Inferior parietal cortex (tissue), 1 donor: ENCODE results near the gene TRIM54.

ENCODE experiments used
- DNase-seq: peaks from one replicate; pipeline ENCODE4 v3.0.0-alpha.2; 2016; ENCODE audit errors: extremely low spot score

Gene TRIM54

DNA sequence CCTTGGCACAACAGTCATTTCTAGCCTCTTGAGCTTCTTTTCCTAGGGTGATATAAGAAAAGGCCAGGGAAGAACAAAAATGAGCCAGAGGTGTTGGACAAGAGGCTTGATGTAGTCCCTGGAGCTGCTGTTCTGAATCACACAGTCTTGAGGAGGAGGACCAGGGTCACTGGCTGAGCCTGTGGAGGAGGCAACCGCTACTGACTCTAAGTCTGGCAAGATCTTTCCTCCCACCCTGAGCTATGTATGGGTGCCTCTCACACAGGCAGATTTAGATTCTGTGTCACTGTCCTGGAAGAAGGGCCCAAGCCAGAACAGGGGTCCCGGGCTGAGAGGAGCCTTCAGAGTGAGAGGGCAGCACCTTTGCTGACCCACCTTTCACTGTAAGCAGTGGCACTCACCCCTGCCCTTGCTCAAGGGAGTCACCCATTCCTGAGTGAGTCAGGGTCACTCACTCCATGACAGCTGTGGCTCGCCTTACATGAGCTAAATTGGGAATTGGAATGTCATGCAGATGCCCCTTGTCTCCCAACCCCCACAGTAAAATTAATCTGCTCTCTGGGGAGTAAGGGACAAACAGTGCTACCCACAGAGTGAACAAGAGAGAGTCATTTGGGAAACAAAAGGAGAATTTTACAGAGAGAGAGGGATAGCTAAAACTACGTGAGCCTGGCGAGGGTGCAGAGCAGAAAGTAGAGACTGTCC, at the start of gene TRIM54:
TSS of gene TRIM54 (plus strand) at position 575 of the 705 bp plus-strand sequence. CDS start 303 bp downstream, outside the sequence.
- DNase-seq, result no peak

DNA sequence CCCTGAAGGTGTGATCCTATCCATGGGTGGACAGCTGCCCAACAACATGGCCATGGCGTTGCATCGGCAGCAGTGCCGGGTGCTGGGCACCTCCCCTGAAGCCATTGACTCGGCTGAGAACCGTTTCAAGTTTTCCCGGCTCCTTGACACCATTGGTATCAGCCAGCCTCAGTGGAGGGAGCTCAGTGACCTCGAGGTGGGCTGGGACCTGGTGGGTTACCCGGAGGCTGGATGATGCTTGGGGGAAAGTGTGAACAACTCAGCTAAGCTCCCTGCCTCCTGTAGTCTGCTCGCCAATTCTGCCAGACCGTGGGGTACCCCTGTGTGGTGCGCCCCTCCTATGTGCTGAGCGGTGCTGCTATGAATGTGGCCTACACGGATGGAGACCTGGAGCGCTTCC, 48.9 kb upstream of the TRIM54 start:
- no peak for DNase-seq

DNA sequence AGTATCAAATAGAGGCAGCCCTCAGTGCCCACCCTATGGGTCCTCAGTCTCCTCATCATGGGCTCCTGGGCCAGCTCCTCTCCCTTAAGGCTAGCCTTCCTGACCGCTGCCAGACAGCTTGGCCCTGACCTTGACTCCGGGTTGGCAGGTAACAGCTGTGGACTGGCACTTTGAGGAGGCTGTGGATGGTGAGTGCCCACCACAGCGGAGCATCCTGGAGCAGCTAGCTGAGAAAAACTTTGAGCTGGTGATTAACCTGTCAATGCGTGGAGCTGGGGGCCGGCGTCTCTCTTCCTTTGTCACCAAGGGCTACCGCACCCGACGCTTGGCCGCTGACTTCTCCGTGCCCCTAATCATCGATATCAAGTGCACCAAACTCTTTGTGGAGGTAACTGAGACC, 46.1 kb upstream of the TRIM54 start:
- DNase-seq, result no peak

- no peak for DNase-seq
These were observed 45.6 kb upstream of the TRIM54 start for GRCh38 chr2:27236626-27237025.

GRCh38 chr2:27237341-27237945, 44.8 kb upstream of the TRIM54 start:
- no peak for DNase-seq

DNA sequence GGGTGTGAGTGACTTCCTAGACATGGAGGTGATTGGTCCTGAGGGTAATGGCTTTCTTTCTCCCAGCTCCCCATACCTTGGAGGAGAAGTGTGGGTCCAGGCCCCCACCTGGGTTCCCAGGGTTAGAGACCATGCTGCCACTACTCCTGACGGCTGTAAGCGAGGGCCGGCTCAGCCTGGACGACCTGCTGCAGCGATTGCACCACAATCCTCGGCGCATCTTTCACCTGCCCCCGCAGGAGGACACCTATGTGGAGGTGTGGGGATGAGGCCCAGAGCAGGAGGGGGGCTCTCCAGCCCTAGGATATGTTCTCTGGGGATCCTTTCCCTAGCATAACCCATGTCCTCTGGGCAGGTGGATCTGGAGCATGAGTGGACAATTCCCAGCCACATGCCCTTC, 43.3 kb upstream of the TRIM54 start:
- DNase-seq, result no peak

DNA sequence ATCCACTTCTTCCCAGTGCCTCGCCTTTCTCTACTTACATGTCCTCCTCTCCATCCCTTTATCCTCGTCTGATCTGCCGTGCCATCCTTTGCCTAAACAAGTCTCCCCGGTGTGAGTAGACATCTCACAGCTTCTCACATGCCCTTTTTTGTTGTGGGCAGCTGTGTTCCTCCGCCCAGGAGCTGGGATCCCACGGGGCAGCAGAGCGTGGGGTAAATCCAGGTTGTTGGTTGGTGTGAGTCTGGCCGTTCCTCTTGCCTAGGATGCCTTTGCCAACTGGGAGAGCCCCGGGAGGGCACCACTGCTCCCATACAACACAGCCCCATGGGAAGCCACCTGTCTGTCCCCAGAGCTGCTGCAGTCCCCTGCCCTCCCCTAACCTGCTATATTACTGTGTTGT, 41.8 kb upstream of the TRIM54 start:
- DNase-seq, result no peak

GRCh38 chr2:27241761-27242613, 40.2 kb upstream of the TRIM54 start:
- no peak for DNase-seq

GRCh38 chr2:27242614-27242951, 39.6 kb upstream of the TRIM54 start:
- no peak for DNase-seq

GRCh38 chr2:27243391-27244130, 38.7 kb upstream of the TRIM54 start:
- DNase-seq, result no peak

DNA sequence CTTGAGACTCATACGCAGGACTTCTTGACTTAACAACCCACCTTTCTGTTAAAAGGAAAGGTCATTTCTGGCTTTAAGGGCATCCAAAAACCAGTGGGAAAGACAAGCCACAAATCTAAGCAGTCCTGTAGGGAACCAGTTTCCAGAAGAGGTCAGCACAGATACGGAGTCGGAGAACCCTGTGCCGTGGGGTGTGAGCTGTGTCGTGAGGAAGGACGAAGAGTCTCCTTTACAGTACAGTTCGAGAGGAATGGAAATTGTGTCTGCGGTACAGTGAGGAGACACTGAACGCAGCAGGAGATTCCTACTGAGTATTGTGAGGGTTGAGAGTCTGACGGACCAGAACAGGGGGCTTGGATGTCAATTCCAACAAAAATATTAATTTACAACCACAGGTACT, 37.1 kb upstream of the TRIM54 start:
- DNase-seq, result no peak

GRCh38 chr2:27245626-27246025, 36.6 kb upstream of the TRIM54 start:
- no peak for DNase-seq

DNA sequence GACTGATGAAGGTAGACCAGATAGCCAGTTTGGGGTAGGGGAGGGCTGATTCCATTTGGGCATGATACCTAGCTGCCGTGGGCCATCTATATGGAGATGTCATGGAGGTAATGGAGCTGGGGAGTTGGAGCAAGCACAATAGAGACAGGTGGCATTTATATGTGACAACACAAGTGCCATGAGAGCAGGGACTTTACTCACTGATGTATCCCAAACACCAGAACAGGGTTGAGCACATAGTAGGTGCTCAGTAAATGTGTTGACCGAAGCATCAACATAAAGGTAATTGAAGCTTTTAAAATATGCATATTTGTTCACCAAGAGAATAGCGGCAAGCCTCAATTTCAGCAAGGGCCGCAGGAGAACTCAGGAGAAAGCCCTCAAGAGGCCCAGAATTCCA, 34.3 kb upstream of the TRIM54 start:
- DNase-seq, result no peak

GRCh38 chr2:27249159-27249890, 32.9 kb upstream of the TRIM54 start:
- DNase-seq, result no peak

DNA sequence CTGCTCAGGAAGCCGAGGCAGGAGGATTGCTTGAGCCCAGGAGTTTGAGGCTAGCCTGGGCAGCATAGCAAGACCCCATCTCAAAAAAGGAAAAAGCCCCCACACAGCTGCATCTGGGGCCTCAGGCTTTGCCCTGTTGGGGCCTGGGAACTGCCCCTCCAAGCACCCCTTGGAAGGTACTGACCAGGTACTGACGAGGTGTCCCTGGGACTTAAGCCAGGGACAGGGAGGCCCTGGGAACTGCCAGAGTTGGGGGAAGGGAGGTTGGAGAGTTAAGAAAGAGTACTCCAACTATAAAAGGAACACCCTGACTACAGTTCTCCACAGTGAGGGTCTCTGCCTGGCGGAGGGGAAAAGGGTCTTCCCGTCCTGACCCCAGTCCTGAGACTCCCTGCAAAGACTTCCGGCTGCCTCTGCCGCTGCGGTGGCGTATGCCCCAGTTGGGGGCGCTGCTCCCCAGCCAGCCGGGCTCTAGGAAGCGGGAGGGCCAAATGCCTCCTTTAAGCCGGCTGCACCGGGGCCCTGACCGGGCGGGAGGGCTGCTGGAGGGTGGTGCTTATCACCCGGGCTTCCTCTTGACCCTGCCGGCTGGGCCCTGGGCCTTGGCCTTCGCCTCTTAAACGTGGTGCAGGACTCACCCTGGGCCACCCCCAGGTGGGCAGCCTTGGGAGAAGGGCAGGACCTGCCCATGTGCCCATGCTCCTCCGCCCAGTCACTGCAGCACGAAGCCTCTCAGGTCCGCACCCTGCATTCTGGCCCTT, 32.2 kb upstream of the TRIM54 start:
- no peak for DNase-seq

GRCh38 chr2:27250652-27251379, 31.4 kb upstream of the TRIM54 start:
- no peak for DNase-seq

- no peak for DNase-seq
These were observed 30.5 kb upstream of the TRIM54 start for GRCh38 chr2:27251766-27252165.

GRCh38 chr2:27255187-27255586, 27.0 kb upstream of the TRIM54 start:
- no peak for DNase-seq

DNA sequence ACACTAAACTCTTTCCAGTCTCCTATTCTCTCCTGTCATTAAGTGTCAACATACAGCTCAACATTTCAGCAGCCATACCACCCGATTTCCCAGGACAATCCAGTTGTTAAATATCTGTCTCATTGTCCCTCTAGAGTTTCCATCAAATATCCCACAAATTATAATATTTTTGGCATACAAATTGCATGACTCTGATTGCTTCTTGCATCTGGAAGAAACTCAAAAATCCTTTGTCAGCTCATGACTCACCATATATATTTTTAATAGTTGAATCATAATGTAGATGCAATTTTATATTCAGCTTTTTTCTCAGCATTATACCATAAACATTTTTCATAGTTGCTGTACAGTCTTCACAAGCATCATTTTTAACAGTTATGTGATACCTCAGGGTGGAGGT, 26.6 kb upstream of the TRIM54 start:
- DNase-seq, result no peak

GRCh38 chr2:27256855-27257454, 25.3 kb upstream of the TRIM54 start:
- DNase-seq, result no peak
